Muscle layer of duodenum (tissue), 2 donors: Measurements from ENCODE around the gene RNU1-3.
"Not testable (repeated sequence)": the region's sequence is repeated elsewhere in the genome, so short reads cannot be mapped to it uniquely, and the experiment has no call there.

Source experiments
- H3K27ac ChIP-seq: one replicate; pipeline ENCODE4 v1.7.0; 2013; ENCODE audit warnings: mild to moderate bottlenecking, low read length
- H3K27me3 ChIP-seq: one replicate; pipeline ENCODE4 v1.7.0; 2013; ENCODE audit warnings: low read depth, mild to moderate bottlenecking, control low read depth, low read length
- H3K36me3 ChIP-seq, 2 donors: one replicate each; pipeline ENCODE4 v1.7.0; 2013; ENCODE audit warnings: low read length in 2 of 2, control low read depth in 1 of 2, mild to moderate bottlenecking in 1 of 2; ENCODE audit not compliant: insufficient read depth in 2 of 2, control insufficient read depth in 1 of 2
- H3K4me1 ChIP-seq, 2 donors: one replicate each; pipeline ENCODE4 v1.7.0; 2013; ENCODE audit warnings: low read length in 2 of 2, mild to moderate bottlenecking in 2 of 2, control low read depth in 1 of 2, moderate library complexity in 1 of 2; ENCODE audit not compliant: insufficient read depth in 2 of 2, control insufficient read depth in 1 of 2
- H3K4me3 ChIP-seq, 2 donors: one replicate each; pipeline ENCODE4 v1.7.0; 2013; ENCODE audit warnings: low read length in 2 of 2, low read depth in 1 of 2, mild to moderate bottlenecking in 1 of 2
- H3K9me3 ChIP-seq, 2 donors: one replicate each; pipeline ENCODE4 v1.7.0; 2013; ENCODE audit warnings: low read length in 2 of 2, control low read depth in 1 of 2, mild to moderate bottlenecking in 1 of 2; ENCODE audit not compliant: control insufficient read depth in 1 of 2
- donor health status: healthy.

The RNU1-3 gene

DNA sequence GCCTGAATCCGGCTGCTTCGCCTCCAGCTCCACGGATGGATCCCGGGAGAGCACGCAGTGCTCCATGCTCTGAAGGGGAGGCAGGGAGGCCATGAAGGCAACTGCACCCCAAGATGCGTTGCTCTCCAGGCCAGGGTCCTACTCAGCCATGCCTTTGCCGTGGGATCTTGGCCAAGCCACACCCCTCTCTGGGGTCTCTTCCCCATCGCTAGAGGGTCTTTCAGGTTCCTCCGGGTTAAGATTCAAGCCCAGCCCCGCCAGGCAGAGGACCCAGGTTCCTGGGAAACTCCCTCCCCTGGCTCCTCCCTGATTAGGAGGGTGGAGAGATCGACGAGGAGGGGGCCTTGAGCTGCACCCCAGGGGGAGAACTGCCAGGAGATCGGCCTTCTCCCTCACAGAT, 37.3 kb upstream of the RNU1-3 start:
- not testable (repeated sequence) for H3K36me3 ChIP-seq, H3K4me1 ChIP-seq, H3K27ac ChIP-seq, H3K27me3 ChIP-seq, H3K4me3 ChIP-seq, H3K9me3 ChIP-seq

DNA sequence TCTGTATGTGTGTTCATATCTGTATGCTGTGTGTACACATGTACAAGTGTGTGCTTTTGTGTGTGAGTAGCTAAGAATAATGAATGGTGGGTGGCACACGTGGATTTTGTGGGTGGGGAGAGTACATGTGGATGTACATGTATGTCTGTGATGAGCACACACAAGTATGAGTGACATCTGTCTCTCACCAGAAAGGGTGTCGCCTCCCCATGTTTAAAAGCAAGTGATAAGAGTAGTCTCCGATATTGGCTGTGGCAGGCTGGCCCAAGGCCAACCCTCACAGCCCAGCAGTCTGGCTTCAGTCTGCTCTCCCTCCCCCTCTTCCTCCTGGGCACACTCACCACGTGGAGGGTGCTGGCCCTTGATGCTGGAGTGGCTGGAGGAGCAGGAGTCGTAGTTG, 36.9 kb upstream of the RNU1-3 start:
- H3K36me3 ChIP-seq, H3K4me3 ChIP-seq, H3K4me1 ChIP-seq, H3K27ac ChIP-seq, H3K9me3 ChIP-seq, H3K27me3 ChIP-seq: not testable (repeated sequence)

DNA sequence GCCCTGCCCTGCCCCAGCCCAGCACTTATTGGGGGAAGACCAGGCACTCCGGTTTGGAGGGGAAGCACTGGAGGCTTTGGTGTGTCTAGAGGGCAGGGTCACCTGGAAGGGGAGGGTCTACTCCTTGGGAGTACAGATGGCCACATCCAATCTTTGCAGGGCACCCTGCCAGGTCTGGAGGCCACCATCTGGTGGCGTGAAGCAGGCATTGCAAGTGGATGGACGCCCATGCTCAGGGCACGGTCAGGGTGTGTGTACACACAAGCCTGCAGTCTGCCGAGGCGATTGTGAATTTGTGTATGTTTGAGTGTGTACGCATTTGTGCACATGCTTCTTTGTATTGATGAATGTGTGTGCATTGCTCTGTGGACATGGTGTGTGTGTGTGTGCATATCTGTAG, 36.4 kb upstream of the RNU1-3 start:
- not testable (repeated sequence) for H3K36me3 ChIP-seq, H3K4me3 ChIP-seq, H3K9me3 ChIP-seq, H3K27me3 ChIP-seq, H3K4me1 ChIP-seq, H3K27ac ChIP-seq

DNA sequence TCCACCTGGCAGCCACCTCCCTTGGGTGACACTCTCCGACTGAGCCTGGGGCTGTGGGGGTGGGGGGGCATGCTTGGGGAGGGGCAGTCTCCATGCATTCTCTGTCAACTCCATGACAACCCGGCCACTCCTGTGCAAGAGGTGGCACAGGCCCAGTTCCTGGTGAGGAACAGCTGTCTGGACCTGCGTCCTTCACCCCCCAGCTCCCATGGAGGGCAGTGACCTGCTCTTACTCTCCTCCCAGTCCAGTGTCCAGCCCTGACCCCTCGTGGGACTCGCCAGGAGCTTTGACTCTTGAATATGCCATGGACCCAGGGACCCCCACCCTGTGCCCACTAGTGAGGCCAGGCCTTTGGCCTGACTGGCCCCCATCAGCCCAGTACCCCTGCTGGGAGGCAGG, 35.5 kb upstream of the RNU1-3 start:
- H3K4me1 ChIP-seq, H3K27me3 ChIP-seq, H3K9me3 ChIP-seq, H3K27ac ChIP-seq, H3K4me3 ChIP-seq, H3K36me3 ChIP-seq: not testable (repeated sequence)

DNA sequence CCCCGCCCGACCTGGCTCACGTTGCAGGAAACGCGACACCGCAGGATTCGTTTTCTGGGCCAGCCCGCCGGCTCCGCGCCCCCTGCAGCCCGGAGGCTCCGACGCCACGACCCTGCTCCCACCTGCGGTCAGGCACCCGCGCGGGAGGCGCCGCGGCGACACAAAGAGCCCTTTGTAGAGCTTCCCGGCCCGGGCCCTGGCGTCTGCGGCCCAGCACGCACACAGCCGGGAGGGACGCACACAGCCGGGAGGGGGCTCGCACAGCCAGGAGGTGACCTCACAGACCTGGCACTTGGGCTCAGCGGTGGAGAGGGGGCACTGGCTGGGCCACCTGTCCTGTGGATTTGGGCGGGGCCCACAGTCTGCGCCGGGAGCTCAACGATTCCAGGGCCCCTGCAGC, 34.4 kb upstream of the RNU1-3 start:
- not testable (repeated sequence) for H3K4me3 ChIP-seq, H3K27me3 ChIP-seq, H3K9me3 ChIP-seq, H3K27ac ChIP-seq, H3K36me3 ChIP-seq, H3K4me1 ChIP-seq

DNA sequence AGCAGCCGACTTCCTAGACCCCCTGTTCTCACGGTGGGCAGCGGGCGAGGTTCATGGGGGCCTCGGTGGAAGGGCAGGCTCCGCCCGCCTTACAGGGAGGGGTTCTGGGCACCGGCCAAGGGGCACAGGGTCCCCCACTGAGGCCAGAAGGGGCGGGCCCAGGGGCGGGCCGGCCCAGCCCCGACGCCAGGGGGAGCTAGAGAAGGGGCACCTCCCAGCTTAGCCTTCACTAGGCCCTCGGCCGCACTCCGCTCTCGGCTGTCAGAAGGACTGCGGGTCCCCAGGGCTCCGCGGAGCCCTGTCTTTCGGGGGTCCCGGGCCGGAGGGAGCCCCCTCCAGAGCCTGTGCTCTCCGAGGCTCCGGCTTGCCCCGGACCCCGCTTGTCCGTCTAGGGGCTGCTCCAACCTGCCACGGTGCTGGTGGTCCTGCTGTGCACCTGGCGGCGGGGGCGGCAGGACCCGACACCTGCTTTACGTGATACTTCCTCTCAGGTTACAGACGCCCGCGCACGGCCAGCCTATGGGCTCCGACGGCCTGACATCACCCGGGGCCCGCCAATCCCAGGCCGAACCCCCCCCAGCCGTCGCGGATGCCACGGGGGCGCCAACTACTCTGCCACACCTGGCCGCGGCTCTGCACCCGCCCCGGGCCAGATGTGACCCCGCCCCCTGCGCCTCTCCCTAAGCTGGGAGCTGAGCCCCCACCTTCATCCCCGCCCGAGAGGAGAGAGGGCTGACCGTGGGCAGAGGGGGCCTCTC, 33.6 kb upstream of the RNU1-3 start:
- H3K27me3 ChIP-seq, H3K4me3 ChIP-seq, H3K36me3 ChIP-seq, H3K9me3 ChIP-seq, H3K27ac ChIP-seq, H3K4me1 ChIP-seq: not testable (repeated sequence)

DNA sequence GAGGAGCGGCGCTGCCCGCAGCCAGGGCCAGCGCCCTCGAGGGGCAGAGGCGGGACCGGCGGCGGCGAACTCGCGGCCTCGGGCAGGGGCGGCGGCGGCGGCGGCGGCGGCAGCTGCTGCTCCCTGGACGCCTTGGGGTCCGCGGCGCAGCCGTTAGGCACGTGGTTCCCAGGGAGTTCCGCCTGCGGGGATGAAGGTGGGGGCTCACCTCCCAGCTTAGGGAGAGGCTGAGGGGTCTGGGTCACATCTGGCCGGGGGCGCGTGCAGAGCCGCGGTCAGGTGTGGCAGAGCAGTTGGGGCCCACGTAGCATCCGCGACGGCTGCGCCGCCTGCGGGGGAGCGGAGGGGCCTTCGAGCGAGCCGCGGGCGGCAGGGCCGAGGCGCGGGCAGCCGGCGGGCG, 32.7 kb upstream of the RNU1-3 start:
- not testable (repeated sequence) for H3K9me3 ChIP-seq, H3K4me1 ChIP-seq, H3K36me3 ChIP-seq, H3K4me3 ChIP-seq, H3K27me3 ChIP-seq, H3K27ac ChIP-seq

DNA sequence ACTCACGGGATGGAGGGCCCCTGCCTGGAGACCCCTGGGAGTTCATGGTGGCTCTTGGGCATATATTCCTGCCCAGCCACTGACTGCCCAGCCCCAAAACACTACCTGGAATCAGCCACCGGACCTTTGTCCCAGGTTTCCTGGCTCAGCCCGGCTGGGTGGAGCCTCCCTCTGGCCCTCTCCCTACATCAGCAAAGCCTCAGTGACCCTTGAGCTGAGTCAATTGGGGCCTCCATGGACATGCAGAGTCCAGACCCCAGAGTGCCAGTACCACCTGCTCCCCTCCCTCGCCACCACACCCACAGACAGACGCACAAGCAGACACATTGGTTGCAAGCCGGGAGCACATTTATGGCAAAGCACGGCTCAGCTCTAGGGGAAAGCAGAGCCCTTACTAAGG, 30.4 kb upstream of the RNU1-3 start:
- H3K27ac ChIP-seq, H3K4me1 ChIP-seq, H3K27me3 ChIP-seq, H3K9me3 ChIP-seq, H3K4me3 ChIP-seq, H3K36me3 ChIP-seq: not testable (repeated sequence)

DNA sequence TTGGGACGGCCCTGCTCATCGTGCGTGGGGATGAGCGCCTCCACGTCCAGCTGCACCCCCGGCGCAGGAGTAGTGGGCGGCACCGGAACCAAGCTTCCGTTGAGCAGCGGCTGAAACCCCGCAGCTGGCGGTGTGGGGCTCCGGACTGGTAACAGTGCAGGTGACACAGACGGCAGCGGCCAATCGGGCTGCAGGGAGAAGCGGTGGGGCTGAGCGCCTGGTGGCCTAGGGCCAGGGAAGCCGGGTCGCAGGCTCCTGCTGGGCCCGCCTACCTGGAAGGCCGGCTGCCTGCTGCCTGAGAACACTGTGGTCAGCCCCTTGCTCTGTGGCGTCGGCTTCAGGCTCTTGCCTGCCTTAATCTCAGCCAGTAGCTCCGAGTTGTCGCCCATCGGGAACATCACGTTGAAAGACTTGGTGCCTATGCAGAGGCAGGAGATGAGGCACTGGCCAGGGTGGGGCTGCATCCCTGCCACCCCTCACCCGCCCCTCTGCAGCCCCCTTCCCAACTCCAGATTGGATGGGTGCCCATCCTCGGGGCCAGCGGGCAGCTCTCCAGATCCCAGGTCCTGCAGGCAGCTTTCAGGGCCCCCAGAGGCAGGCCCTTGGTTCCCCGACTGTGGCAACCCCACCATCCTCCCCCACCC, 29.9 kb upstream of the RNU1-3 start:
- not testable (repeated sequence) for H3K4me1 ChIP-seq, H3K27ac ChIP-seq, H3K27me3 ChIP-seq, H3K4me3 ChIP-seq, H3K36me3 ChIP-seq, H3K9me3 ChIP-seq

DNA sequence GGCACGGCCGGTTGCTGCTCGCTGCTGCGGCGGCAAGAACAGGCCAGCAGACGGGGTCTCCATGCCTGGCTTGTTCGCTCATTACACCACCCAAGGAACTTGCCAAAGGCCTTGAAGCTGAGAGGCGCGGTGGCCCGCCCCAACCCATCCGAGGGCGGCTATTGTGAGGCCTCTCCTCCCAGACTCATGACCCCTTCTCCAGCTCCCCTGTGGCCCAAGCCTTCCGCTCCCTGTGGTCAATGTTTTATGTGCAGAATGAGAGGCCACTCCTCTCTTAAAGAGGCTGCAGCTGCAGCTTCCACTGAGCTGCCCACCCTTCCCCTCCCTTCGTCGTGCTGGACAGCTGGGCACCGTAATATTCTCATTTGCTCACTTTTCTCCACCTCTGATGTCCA, 27.6 kb upstream of the RNU1-3 start:
- H3K36me3 ChIP-seq, H3K27me3 ChIP-seq, H3K9me3 ChIP-seq, H3K4me3 ChIP-seq, H3K27ac ChIP-seq, H3K4me1 ChIP-seq: not testable (repeated sequence)

DNA sequence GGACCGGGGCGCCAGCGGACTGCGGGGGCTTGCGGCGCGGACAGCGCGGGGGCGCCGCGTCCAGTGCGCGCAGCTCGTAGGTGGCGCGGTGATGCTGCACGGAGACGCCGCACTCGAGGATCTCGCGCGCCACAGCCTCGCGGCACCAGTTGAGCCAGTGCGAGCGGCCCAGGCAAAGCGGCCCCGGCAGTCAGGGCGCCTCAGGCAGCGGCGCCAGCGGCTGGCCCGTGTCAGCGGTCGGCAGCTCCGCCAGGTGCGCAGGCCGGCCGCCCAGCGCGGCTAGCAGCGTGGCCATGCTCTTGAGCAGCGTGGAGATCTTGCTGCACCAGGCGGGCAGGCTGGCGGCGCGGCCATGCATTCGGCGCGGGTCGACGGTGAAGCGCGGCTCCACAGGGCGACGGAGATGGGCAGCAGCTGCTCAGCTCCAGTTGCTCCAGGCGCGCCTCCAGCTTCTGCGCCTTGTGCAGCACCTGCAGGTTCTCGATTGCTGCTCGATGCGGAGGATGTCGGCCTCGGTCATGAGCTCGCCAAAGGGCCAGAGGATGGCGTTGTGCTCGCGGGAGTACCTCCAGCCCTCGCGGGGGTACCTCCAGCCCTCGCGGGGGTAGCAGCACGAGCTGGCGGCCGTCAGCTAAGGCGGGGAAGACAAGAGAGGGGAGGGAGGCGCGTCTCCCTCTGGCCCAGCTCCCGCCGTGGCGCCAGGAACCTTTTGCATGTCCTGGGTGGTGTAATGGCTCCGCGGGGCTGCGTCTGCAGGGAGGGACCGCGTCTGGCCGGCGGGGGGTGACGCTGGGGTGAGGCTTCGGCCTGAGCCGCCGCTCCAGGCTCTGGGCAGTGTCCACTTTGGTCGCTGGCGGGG, 26.9 kb upstream of the RNU1-3 start:
- not testable (repeated sequence) for H3K36me3 ChIP-seq, H3K27ac ChIP-seq, H3K9me3 ChIP-seq, H3K4me1 ChIP-seq, H3K4me3 ChIP-seq, H3K27me3 ChIP-seq
